Measurements from ENCODE around the gene FAM90A1.
"Not testable (repeated sequence)": the region's sequence is repeated elsewhere in the genome, so short reads cannot be mapped to it uniquely, and the experiment has no call there.

Gene FAM90A1, protein sequence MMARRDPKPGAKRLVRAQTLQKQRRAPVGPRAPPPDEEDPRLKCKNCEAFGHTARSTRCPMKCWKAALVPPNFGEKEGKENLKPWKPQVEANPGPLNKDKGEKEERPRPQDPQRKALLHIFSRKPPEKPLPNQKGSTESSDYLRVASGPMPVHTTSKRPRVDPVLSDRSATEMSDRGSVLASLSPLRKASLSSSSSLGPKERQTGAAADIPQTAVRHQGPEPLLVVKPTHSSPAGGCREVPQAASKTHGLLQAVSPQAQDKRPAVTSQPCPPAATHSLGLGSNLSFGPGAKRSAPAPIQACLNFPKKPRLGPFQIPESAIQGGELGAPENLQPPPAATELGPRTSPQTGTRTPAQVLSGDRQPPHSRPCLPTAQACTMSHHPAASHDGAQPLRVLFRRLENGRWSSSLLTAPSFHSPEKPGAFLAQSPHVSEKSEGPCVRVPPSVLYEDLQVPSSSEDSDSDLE

DNA sequence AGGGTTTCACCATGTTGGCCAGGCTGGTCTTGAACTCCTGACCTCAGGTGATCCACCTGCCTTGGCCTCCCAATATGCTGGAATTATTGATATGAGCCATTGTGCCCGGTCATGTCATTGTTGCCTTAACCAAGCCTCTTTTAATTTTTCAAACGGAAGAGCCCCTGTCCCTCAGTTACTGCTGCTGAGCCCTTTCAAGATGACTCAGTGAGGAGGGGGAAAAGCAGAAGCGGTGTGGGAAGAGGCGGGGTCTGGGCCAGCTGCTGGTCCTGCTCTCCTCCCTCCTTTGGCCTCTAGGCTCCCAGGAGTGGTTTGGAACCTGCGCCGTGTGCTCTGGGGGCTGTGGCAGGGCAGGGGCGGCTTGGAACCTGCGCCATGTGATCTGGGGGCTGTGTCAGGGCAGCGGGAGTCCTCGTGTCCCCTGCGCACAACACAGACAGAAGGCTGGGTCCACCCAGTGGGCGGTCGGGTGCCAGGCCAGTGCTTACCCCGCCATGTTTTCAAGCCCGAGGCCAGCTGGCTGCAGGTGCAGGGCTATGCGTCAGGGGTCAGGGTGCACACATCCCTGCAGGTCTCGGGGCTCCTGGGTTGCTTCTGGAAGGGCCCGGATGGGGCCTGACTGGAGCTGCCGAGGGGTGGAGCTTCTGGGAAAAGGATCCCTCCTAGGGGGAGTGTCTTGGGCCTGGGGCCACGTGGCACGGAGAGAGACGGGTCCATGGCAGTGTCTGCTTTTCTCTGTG lies at the start of gene FAM90A1:
Gene FAM90A1, minus strand, starts transcription at position 627 of the 740 bp plus-strand sequence. CDS start 2,786 bp downstream, outside the sequence.
- not testable (repeated sequence) for DNase-seq

DNA sequence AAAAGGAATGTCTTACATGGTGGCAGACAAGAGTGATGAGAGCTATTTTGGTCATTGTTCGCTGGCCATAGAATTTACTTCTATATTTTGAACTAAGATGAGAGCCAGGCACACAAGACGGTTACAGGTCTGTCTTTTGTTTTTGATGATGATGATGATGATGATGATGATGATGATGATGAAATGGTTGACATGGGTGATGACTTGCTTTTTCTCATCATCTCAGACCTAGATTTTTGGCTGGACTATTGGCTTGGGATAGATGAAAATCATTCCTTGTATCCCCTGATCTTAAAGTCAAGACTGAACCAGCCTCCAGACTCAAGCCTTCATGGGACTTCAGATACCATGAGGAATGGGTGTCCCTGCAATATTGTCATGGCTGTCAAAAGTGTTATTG lies 49.0 kb upstream of the FAM90A1 start:
- not testable (repeated sequence) for DNase-seq

DNA sequence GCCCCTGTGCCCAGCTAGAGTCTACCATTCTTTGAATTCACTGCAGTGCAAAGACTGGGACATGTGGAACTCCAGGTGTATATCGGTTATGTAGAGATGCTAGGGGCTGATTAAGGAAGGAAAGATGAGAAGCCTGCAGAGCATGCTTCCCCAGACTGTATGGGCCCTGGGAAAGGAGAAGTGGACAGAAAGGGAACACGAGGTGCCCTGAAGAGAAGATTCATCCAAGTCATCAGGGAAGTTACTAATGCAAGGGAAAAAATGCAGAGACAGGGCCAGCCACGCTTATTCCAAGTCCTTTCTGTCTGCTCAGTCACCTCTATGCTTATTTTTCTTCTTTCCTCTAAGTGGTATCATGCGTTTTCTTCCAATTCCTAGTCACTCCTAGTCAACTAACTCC lies 39.3 kb upstream of the FAM90A1 start:
- DNase-seq = not testable (repeated sequence)

DNA sequence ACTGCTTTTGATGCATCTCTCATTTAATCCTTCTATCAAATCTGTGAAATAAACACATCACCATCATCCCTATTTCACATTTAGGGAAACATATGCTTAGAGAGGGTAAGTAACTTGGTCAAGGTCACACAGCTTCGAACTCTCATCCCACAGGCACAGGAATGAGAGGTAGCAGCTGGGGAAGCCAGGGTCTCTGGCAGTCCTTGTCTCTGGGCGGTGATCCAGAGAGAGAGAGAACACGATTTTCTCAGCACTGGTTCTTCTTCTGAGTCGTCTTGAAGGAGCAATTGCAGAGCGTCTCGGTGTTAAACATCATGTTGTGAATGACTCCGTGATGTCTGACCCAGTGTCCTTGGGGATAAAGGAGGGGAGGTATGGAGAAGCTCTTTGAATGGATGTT lies 36.8 kb upstream of the FAM90A1 start:
- DNase-seq = not testable (repeated sequence)

DNA sequence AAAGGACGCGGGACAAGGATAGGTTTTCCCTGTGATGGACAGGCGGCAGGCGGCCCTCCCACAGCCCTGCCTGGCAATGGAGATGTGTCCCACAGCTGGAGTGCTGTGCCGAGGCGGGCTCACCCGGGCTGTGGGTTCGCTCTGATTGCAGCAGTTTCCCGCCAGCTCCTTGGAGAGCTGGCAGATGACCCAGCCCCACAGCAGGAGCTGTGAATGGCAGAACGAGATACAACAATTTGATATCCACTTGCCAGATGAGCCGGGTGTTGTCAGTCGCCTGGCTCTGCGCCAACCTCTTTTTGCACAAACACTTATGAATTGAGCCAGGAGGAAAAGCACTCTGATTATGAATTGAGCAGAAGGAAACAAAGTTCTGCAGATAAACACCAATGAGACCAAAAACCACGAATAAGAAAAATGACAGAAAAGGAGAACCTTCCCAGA lies 33.7 kb upstream of the FAM90A1 start:
- not testable (repeated sequence) for DNase-seq

DNA sequence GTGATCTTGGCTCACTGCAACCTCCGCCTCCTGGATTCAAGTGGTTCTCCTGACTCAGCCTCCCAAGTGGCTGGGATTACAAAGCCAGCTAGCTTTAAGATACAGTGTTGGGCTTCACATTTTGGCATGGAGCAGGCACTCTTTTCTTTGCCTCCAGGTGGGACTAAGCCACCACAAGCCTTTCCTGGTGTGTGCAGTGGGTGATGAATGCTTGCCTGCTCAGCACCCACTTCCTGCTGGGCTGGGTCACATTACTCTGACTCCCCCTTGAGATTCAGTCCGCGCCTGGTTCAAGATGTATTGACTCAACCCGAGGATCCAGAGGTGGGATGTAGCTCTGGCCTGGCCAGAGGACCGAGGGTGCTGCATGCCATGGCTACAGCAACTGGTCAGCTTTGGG lies 28.9 kb upstream of the FAM90A1 start:
- DNase-seq = not testable (repeated sequence)

DNA sequence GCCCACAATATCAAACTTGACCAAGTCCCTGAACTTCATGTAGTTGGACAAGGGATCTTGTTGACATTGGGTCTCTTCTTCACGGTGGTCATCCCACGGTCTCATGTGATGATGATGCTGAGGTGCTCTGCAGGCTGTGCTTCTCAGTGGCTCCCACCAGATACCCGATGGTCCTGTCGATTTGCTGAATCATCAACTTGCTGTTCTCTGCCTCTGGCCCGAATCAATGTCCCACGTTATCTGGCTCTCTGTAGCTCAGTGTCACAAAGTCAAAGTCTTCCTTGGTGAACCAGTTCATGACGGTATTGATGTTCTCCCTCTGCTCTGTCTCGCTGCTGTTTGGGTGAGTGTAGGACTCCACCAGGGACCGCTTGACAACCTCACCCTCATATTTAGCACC lies 27.3 kb upstream of the FAM90A1 start:
- not testable (repeated sequence) for DNase-seq

DNA sequence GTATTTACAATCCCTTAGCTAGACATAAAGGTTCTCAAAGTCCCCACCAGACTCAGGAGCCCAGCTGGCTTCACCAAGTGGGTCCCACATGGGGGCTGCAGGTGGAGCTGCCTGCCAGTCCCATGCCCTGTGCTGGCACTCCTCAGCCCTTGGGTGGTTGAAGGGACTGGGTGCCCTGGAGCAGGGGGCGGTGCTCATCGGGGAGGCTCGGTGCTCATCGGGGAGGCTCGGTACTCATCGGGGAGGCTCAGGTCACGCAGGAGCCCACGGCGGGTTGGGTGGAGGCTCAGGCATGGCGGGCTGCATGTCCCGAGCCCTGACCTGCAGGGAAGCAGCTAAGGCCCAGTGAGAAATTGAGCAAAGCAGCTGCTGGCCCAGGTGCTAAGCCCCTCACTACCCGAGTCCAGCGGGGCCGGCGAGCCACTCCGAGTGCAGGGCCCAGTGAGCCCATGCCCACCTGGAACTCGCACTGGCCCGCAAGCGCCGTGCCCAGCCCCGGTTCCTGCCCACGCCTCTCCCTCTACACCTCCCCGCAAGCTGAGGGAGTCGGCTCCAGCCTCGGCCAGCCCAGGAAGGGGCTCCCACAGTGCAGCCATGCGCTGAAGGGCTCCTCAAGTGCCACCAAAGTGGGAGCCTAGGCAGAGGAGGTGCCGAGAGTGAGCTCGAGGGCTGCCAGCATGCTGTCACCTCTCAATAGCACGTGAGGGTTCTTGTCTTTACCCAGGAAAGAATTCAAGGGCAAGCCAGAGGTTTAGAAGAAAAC lies 24.8 kb upstream of the FAM90A1 start:
- not testable (repeated sequence) for DNase-seq

DNA sequence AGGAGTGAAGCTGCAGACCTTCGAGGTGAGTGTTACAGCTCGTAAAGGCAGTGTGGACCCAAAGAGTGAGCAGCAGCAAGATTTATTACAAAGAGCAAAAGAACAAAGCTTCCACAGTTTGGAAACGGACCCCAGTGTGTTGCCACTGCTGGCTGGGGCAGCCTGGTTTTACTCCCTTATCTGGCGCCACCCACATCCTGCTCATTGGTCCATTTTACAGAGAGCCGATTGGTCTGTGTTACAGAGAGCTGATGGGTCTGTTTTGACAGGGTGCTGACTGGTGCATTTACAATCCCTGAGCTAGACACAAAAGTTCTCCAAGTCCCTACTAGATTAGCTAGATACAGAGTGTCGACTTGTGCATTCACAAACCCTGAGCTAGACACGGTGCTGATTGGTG lies 24.2 kb upstream of the FAM90A1 start:
- DNase-seq = not testable (repeated sequence)

DNA sequence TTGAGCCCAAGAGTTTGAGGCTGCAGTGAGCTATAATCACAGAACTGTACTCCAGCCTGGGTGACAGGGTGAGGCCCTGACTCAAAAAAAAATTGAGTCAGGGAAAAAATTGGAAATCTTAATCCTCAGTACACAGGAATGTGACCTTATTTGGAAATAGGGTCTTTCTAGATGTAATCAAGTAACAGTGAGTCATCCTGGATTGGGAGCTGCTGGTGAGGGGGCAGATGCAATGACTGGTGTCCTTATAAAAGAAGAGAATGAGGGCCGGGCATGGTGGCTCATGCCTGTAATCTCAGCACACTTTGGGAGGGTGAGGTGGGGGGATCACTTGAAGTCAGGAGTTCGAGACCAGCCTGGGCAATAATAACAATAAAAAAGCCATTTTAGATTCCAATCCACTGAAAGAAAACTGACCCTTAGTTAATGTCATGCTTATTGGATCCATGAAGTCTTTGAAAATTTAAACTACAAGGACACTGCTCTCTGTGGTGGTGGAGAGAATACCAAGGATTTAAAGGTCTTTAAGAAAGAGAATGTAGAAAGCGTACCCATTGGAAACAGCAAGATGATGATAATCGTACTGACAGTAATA lies 19.6 kb upstream of the FAM90A1 start:
- DNase-seq = not testable (repeated sequence)

DNA sequence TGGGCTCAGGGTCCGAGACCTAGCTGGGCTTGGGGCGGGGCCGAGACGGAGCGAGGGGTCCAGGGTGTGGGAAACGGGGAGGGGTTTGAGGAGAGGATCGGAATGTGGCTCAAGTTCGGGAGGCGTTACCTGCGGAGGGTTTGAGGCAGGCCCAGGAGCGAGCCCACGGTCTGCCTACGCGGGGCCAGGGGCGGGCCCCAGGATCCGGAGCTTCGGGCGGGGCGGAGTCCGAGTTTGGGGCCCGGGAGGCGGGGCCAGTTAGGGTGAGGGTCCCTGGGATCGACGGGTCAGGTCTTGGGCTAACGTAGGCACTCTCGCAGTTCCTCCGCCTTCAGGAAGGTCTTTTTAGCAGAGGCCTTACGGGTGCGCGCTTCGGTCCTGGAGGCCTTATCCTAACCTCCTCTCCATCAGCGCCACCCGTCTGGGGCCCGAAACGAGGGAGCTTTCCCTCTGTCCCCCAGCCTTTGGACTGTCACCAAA lies 16.3 kb upstream of the FAM90A1 start:
- not testable (repeated sequence) for DNase-seq

DNA sequence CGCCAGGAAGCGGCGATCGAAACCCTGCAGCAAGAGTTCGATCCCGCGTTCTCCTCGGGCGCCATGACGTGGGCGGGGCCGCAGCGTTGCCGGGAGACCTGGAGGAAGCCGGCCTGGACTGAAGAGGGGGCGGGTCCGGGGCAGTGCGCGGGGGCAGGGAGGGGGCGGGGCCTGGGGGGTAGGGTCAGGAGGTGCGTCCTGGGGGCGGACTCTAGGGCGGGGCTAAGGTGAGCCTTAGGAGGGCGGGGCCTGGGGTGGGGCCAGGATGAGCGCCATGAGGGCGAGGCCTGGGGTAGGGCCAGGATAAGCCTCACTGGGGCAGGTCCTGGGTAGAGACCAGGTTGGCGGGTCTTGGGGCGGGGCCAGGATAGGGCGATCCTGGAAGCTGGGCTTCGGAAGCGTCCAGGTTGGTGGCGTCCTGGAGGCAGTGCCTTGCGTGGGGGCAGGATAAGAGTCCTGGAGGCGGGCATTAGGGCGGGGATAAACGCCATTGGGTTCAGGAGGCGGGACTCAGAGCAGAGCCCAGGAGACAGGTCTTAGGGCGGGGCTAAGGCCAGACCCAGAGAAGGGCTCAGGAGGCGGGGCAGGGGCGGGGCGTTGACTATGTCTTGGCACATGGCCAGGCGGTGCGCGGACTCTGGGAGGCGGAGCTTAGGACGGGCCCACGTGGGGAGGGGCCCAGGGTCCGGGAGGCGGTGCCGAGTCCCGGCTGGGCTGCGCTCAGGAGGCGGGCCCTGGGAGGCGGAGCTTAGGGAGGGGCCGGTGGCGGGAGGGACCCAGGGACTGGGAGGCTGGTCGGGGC lies 15.7 kb upstream of the FAM90A1 start:
- DNase-seq = peak; percentile 27

DNA sequence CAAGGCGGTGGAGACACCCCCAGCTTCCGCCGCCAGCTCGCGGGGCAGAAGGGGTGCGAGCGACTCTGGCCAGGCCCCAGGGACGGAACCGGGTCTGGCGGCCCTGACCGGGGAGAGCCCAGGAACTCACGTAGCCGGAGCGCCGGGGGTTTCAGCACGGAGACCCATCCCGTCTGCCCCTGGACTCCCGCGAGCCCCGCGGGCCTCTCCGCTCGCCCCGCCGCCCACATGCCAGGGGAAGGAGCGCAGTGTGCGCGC lies 15.1 kb upstream of the FAM90A1 start:
- not testable (repeated sequence) for DNase-seq

DNA sequence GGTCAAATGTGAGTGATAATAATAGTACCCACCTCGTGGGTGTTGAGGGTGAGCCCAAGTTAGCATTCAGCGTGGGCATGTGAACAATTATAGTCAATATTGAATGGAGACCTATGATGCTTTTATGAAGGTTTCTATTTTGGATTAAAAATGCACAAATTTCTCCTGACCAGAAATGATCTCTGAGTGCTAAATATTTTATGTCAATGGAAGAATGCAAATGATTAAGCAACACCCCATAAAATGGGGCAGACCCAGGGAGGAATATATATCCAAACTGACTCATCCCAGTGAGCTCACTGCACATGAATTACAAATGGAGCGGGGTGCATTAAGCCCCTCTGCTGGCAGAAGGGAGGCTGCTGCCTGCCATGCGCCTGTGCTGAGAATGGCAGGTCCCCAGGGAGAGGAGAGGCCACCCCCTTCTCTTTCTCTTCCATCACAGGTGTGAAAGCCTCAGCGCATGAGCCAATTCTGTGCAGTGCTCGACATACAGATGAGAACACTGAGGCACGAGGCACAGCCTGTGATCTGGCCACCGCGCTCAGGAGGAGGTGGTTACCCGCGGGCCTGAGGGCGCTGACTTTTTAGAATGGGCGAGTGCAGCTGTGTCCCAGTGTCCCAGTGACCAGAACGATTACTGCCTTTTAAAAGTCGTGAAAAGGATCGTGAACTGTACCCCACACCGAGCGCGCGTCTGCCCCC lies 14.7 kb upstream of the FAM90A1 start:
- not testable (repeated sequence) for DNase-seq

DNA sequence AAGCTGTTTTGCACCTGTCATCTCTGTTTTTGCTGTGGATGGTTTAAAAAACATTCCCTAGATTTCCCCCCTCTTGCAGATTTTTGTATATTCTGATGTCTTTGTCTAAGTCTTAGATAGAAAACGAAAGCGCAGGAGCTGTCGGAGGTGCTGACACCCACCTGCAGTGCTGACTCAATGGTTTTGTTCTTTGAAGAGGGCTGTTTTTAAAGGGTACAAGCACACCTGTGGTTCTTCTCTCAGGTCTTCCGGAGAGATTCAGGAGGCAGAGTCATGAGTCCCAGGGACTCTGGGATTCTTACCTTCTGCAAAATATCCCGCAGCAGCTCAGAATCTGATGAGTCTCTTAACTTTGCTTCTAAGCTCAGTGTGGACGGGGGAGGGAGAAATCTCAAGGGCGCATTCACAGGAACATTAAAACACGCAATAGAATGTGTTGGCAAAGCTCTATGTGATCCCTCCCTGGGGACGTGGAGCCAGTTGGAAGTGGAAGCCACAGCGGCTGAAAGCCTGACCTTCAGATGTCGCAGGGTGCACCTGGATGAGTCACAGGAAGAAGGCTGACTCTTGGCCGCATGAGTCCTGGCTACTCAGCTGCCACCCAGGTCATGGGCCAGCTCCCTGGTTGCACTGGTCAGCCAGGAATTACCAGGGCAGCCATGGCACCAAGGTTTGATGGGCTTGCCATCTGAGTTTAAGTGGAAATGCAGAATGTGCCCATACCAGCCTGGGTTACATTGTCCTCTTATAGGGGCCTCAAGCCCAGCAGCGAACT lies 13.1 kb upstream of the FAM90A1 start:
- not testable (repeated sequence) for DNase-seq

DNA sequence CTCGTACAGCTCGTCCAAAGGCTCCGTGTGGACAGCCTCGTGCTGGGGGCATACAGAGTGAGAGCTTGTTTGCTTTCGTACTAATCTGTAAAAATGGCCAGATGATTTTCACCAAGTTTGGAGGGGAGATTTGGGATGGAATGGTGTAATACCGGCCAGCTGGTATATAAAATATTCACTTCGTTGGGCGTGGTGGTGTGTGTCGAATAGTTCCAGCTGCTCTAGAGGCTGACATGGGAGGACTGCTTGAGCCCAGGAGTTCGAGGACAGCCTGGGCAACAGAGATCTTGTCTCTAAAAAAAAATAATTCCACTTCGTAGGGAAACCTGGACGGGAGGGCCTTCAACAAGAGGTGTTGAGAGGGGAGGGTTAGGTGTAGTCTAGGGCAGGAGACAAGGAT lies 9.6 kb upstream of the FAM90A1 start:
- not testable (repeated sequence) for DNase-seq

DNA sequence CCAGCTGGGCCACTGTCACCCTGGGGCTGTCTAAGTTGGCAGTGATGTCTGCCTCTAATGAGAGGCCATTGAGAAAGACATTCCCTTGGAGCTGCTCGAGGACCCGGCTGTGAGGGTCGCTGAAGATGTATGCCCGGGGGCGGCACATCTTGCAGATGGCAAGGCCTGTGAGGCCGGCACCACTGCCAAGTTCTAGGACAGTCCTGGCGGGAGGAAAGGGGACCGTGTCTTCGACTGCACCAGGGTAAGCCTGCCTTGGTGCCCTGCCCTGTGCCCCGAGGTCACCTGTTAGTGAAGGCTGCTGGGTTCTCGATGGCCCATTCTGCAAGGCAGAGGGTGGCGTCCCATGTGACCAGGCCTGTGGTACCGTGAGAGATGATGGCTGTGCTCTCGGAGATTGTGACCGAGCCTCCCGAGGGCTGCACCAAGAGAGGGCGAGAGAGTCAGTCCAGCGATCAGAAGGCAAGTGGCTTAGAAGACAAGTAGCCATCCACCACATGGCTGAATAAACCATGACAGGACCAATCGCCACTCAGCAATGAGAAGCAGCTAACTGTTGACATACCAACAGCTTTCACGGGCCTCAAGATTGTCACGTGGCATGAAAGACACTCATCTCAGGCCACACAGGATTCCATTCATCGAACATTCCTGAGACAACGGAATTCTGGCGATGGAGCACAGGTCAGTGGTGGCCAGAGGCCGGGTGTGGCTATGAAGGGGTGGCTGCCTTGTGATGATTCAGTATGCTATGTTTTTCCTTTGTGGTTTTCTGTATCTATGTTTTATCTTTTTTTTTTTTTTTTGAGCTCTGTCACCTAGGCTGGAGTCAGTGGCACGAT lies 8.1 kb upstream of the FAM90A1 start:
- not testable (repeated sequence) for DNase-seq

DNA sequence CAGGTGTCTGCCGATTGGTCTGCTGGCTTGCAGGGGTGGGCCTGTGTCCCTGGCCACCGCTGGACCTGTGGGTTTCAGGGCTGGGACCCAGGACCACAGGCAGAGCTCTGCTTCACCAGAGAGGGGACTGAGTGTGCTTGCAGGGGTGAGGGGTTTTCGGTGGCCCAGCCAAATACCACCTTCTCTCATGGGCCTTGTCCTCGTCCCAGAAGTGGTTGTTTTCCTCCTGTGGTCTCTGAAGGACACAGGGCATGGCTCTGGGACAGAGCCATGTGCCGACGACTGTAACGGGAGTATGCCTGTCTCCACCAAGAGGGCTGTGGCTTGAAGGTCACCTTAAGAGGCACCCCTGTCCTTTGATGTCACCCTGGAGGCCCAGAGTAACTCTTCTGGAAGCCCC lies 7.3 kb upstream of the FAM90A1 start:
- not testable (repeated sequence) for DNase-seq

DNA sequence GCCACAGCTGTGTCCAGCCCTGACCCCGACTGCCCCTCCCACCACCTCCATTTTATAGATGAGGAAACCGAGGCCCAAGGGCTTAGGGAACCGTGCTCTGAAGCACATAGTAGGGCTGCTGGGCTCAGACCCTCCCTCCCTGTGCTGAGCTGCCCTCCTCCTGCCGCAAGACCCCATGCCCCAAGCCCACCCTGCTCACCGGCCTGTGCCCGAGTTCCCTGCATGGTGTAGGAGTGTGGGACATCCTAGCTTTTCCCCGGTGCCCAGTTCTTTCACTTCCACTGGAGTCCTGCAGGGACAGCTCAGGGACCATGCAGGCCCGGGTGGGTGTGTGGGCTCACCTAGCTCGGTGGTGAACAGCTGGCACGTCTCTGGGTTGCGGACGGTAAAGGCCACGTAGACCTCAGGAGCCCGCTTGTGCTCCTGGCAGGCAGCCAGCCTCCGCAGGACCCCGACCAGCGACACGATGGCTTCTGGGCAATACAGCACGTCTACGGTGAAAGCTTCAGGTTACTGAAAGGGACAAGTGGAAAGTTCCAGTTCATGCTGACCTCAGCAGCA lies 6.6 kb upstream of the FAM90A1 start:
- DNase-seq = not testable (repeated sequence)

All from cortex of kidney (tissue), 1 donor.